PC-9 (cell line): ENCODE data around the gene MYO1G. TPM values are rescaled to one million over a fixed set of nuclear protein-coding genes. Genes with fewer than 3 reads are reported as not detected.

ENCODE experiments used
- BruUV-seq: library from RNA; stranded (reverse); fragments of 400-500 nt; replicated peaks from 2 replicates; lab custom pipeline; 2021; lab: Mats Ljungman, UMichigan
- CTCF ChIA-PET: fragments of 300-600 bp; sonication (Branson Sonifier 250); formaldehyde crosslinking; loops from one replicate; lab custom pipeline; 2022; ENCODE audit warnings: antibody characterized with exemption; lab: Charles Lee
- POLR2A ChIA-PET: fragments of 300-600 bp; sonication (Branson Sonifier 250); formaldehyde crosslinking; loops from one replicate; lab custom pipeline; 2022; ENCODE audit warnings: antibody characterized with exemption; ENCODE audit not compliant: unreplicated experiment; lab: Charles Lee
- DNase-seq, 2 experiments: peaks; one replicate each; pipeline versions ENCODE4 v3.0.0 to v3.0.0-alpha.2; 2015 to 2022; ENCODE audit warnings: mixed read lengths in 1 of 2
- H2AFZ ChIP-seq: fragments of 200-600 bp; sonication (generic); 2 replicates; pipeline ENCODE4 v1.8.1; 2017; ENCODE audit warnings: antibody characterized with exemption
- H3F3A ChIP-seq: fragments of 200-600 bp; sonication (generic); 2 replicates; pipeline ENCODE4 v1.8.1; 2017; ENCODE audit warnings: antibody characterized with exemption, mild to moderate bottlenecking, low read depth; ENCODE audit not compliant: insufficient read depth
- H3K27ac ChIP-seq: fragments of 200-600 bp; sonication (generic); 2 replicates; pipeline ENCODE4 v1.6.1; 2016; ENCODE audit warnings: mixed run types
- H3K27me3 ChIP-seq: fragments of 200-600 bp; sonication (generic); 2 replicates; pipeline ENCODE4 v1.6.1; 2016; ENCODE audit warnings: low read depth, mixed run types; ENCODE audit not compliant: insufficient read depth
- H3K36me3 ChIP-seq: fragments of 200-600 bp; sonication (generic); 2 replicates; pipeline ENCODE4 v1.6.1; 2016; ENCODE audit warnings: low read depth, mixed run types
- H3K4me1 ChIP-seq: fragments of 200-600 bp; sonication (generic); replicated peaks from 2 replicates; pipeline ENCODE4 v1.6.1; 2016; ENCODE audit warnings: mixed run types; ENCODE audit not compliant: insufficient read depth
- H3K4me2 ChIP-seq: fragments of 200-600 bp; sonication (generic); 2 replicates; pipeline ENCODE4 v1.6.1; 2017; ENCODE audit warnings: mixed run types
- H3K4me3 ChIP-seq: fragments of 200-600 bp; sonication (generic); 2 replicates; pipeline ENCODE4 v1.6.1; 2016; ENCODE audit warnings: mixed run types
- H3K79me2 ChIP-seq: fragments of 200-600 bp; sonication (generic); 2 replicates; pipeline ENCODE4 v1.6.1; 2017; ENCODE audit warnings: low read depth, mixed run types
- H3K9me2 ChIP-seq: fragments of 200-600 bp; sonication (generic); 2 replicates; pipeline ENCODE4 v1.8.1; 2017; ENCODE audit warnings: mild to moderate bottlenecking; ENCODE audit not compliant: insufficient read depth
- H3K9me3 ChIP-seq: fragments of 200-600 bp; sonication (generic); 2 replicates; pipeline ENCODE4 v1.8.1; 2016; ENCODE audit warnings: low read depth; ENCODE audit not compliant: insufficient read depth
- H4K20me1 ChIP-seq: fragments of 200-600 bp; sonication (generic); 2 replicates; pipeline ENCODE4 v1.8.1; 2017; ENCODE audit not compliant: insufficient read depth
- EZH2 ChIP-seq: fragments of 200-600 bp; sonication (generic); IDR thresholded peaks from 2 replicates; pipeline ENCODE4 v1.8.0; 2017; ENCODE audit warnings: antibody characterized with exemption, low read depth
- intact Hi-C: fragments of 100-400 bp; cut with micrococcal nuclease; formaldehyde crosslinking; loops from one replicate; pipeline ENCODE4 v1.10.0; 2022; ENCODE audit not compliant: unreplicated experiment
- total RNA-seq: library from RNA; stranded (reverse); gene quantifications from 2 replicates; pipeline ENCODE4 v1.2.3, GENCODE V29; 2021
- TF ChIP-seq, protein P1 (sequence below): fragments of 200-600 bp; sonication (generic); conservative IDR thresholded peaks from 2 replicates; pipeline ENCODE4 v1.6.1; 2017; ENCODE audit warnings: mixed run types, antibody characterized with exemption, mild to moderate bottlenecking, moderate library complexity

MYO1G gene
- total RNA-seq, 1 experiment from 2014 or later = 0.24 TPM

DNA sequence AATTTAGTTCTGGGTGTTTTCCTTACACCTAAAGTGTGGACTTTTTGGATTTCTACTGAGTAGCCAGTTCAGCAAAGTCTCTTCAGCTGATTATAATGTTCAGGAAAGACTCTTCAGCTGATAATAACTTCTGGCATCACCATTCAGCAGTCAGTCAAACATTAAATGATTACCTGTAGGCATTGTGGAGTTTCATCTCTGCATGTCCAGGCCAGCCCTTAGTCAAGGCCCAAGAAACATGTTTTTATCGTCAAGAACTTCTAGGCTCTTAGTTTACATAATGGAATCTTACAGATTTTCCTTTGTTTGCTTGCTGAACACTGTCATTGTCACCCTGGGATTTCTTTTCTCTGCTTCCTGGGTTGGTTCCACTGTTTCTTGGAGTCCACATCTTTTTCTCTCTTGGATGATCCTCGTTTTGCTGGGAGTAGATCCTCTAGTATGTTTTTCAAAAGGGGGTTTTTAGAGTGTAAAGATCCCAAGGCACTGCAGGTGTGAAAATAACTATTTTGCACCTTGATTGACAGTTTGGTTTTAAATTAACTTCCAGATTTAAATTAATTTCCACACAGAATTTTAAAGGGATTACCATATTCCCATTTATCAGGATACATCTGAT, 45.4 kb upstream of the MYO1G start:
- no peaks in the 10 kb centered on the region for H3K9me3 ChIP-seq
- POLR2A ChIA-PET = no interaction called here
- intact Hi-C loops = no loop called here
- TF ChIP-seq, protein P1, sequence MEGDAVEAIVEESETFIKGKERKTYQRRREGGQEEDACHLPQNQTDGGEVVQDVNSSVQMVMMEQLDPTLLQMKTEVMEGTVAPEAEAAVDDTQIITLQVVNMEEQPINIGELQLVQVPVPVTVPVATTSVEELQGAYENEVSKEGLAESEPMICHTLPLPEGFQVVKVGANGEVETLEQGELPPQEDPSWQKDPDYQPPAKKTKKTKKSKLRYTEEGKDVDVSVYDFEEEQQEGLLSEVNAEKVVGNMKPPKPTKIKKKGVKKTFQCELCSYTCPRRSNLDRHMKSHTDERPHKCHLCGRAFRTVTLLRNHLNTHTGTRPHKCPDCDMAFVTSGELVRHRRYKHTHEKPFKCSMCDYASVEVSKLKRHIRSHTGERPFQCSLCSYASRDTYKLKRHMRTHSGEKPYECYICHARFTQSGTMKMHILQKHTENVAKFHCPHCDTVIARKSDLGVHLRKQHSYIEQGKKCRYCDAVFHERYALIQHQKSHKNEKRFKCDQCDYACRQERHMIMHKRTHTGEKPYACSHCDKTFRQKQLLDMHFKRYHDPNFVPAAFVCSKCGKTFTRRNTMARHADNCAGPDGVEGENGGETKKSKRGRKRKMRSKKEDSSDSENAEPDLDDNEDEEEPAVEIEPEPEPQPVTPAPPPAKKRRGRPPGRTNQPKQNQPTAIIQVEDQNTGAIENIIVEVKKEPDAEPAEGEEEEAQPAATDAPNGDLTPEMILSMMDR = no peak
- no peaks in the 10 kb centered on the region for H3F3A ChIP-seq
- H3K9me2 ChIP-seq = no peaks in the 10 kb centered on the region
- no peak overlapping the region for H2AFZ ChIP-seq
- H3K27me3 ChIP-seq = no peaks in the 10 kb centered on the region
- no peak overlapping the region for H3K27ac ChIP-seq
- H3K79me2 ChIP-seq = no peaks in the 10 kb centered on the region
- CTCF ChIA-PET = no interaction called here
- H3K4me3 ChIP-seq = no peak overlapping the region
- H3K4me1 ChIP-seq = no peaks in the 10 kb centered on the region
- no peak overlapping the region for H3K4me2 ChIP-seq
- no peaks in the 10 kb centered on the region for H4K20me1 ChIP-seq
- no peaks in the 10 kb centered on the region for H3K36me3 ChIP-seq
- no peak for DNase-seq
- no TSS peak for BruUV-seq

DNA sequence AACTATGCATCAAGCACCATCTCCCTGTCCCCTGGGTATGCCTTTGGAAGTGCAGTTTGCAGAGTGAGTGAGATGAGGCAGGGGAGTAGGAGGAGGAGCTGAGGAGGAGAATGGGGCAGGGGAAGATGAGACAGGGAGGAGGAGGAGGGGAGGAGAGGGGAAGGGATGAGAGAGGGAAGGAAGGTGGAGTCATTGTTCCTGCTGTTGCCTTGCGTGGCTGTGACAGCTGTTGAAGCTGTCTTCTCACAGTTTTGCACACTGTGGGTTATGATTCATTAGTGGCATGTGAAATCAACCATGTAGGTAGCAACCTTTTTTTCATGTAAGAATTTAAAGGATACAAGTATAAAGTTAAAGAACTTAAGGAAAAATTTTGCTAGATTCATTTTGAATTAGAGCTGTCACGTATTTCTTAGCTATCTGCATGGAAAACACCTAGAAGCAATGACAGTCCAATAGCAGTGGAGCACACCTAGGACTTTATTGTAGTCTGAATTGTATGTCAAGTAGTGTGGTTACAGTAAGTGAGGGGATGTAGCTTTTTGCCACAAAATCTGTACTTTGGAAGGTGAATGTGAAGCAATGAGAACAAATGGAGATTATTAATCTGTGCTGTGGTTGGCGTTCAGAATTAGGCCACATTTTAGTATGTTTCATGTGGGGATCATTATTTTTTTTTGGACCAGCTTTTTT, 42.9 kb upstream of the MYO1G start:
- ChIA-PET POLR2A (no interaction called here), CTCF (interaction anchor here (0.7 kb wide), 1 partner anchor 178 kb away, joined by 3 read pairs; no protein-coding TSS in a partner anchor)
- Histone ChIP-seq H3K9me2 (no peaks in the 10 kb centered on the region), H3K27me3 (no peaks in the 10 kb centered on the region), H3K79me2 (no peaks in the 10 kb centered on the region), H3K4me2 (no peak overlapping the region), H4K20me1 (no peaks in the 10 kb centered on the region), H2AFZ (no peak overlapping the region), H3K9me3 (no peaks in the 10 kb centered on the region), H3K4me1 (no peaks in the 10 kb centered on the region), H3K4me3 (no peak overlapping the region), H3F3A (no peaks in the 10 kb centered on the region), H3K36me3 (no peaks in the 10 kb centered on the region), H3K27ac (no peak overlapping the region)
- no peak for DNase-seq
- intact Hi-C loops = no loop called here
- TF ChIP-seq, protein P1 = no peak
- TF ChIP-seq EZH2 = no peak
- no TSS peak for BruUV-seq

DNA sequence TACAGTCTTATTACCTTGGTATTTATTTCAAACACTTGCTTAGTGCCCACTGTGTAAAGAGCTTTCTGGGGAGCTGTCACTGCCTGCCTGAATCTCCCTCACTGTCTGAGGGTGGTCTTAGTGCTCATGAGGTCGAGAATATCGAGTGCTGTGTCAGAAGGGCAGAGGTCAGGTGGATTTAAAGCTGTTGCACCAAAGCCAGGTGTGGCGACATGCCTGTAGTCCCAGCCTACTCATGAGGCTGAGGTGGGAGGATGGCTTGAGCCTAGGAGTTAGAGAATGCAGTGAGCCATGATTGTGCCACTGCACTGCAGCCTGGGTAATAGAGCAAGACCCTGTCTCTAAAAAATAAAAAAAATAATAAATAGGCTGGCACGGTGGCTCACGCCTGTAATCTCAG, 42.1 kb upstream of the MYO1G start:
- intact Hi-C loops = no loop called here
- H3K9me3 ChIP-seq = no peaks in the 10 kb centered on the region
- H3K9me2 ChIP-seq = no peaks in the 10 kb centered on the region
- H3K27me3 ChIP-seq = no peaks in the 10 kb centered on the region
- no peaks in the 10 kb centered on the region for H3F3A ChIP-seq
- ChIA-PET POLR2A (no interaction called here), CTCF (no interaction called here)
- H4K20me1 ChIP-seq = no peaks in the 10 kb centered on the region
- BruUV-seq = no TSS peak
- H3K4me2 ChIP-seq = no peak overlapping the region
- no peak overlapping the region for H3K27ac ChIP-seq
- no peak overlapping the region for H3K4me3 ChIP-seq
- H3K36me3 ChIP-seq = no peaks in the 10 kb centered on the region
- TF ChIP-seq, protein P1 = no peak
- no peak for TF ChIP-seq EZH2
- H2AFZ ChIP-seq = no peak overlapping the region
- H3K4me1 ChIP-seq = no peaks in the 10 kb centered on the region
- no peak for DNase-seq
- no peaks in the 10 kb centered on the region for H3K79me2 ChIP-seq
